HEK293 (cell line): Measurements from ENCODE around the gene EIF4E2.

ENCODE experiments used
- CTCF ChIA-PET: fragments of 350-600 bp; formaldehyde crosslinking; extraction: SDS; loops from one replicate; lab custom pipeline; 2021; ENCODE audit warnings: antibody characterized with exemption; lab: Yijun Ruan, JAX
- POLR2A ChIA-PET: fragments of 300-600 bp; formaldehyde crosslinking; extraction: SDS; loops from one replicate; lab custom pipeline; 2020; ENCODE audit warnings: antibody characterized with exemption, inconsistent platforms; lab: Yijun Ruan, JAX
- H3K27ac ChIP-seq: fragments of 200-500 bp; sonication (Bioruptor generic); 2 replicates; pipeline ENCODE4 v1.5.1; 2014; ENCODE audit warnings: low read depth, low read length, control low read depth, inconsistent platforms; ENCODE audit errors: extremely low read depth
- H3K36me3 ChIP-seq, 2 experiments: fragments of 200-500 bp in 1 of 2; sonication (Bioruptor generic) in 1 of 2; 1 replicate in 1 of 2; 2 replicates in 1 of 2; pipeline ENCODE4 v1.5.1; 2014 to 2017; ENCODE audit warnings: inconsistent platforms in 2 of 2, low read length in 2 of 2; ENCODE audit not compliant: control insufficient read depth in 2 of 2, insufficient read depth in 1 of 2
- H3K4me1 ChIP-seq: fragments of 200-500 bp; sonication (Bioruptor generic); 2 replicates; pipeline ENCODE4 v1.5.1; 2014; ENCODE audit warnings: mild to moderate bottlenecking, low read length, inconsistent platforms; ENCODE audit not compliant: control insufficient read depth, insufficient read depth
- H3K4me3 ChIP-seq: 2 replicates; pipeline ENCODE4 v1.5.1; 2011; ENCODE audit warnings: low read depth, mild to moderate bottlenecking, control low read depth, low read length, moderate library complexity
- H3K9me3 ChIP-seq: fragments of 200-500 bp; sonication (Bioruptor generic); 2 replicates; pipeline ENCODE4 v1.5.1; 2014; ENCODE audit warnings: low read depth, low read length, inconsistent platforms; ENCODE audit not compliant: control insufficient read depth, insufficient read depth
- HOXC10 ChIP-seq: sonication (generic); formaldehyde crosslinking; IDR thresholded peaks from 2 replicates; pipeline ENCODE4 v1.8.1; 2023; ENCODE audit warnings: mild to moderate bottlenecking, missing genetic modification reagents
- TSHZ1 ChIP-seq: fragments of 450-650 bp; formaldehyde crosslinking; IDR thresholded peaks from 2 replicates; pipeline ENCODE4 v1.5.1; 2016; ENCODE audit warnings: missing biosample characterization, missing genetic modification characterization, borderline replicate concordance
- ZNF140 ChIP-seq: fragments of 450-650 bp; formaldehyde crosslinking; IDR thresholded peaks from 2 replicates; pipeline ENCODE4 v1.5.1; 2016; ENCODE audit warnings: missing biosample characterization, missing genetic modification characterization
- ZNF157 ChIP-seq: fragments of 450-650 bp; formaldehyde crosslinking; IDR thresholded peaks from 2 replicates; pipeline ENCODE4 v1.5.1; 2016; ENCODE audit warnings: missing biosample characterization, missing genetic modification characterization
- ZNF16 ChIP-seq: fragments of 450-650 bp; formaldehyde crosslinking; IDR thresholded peaks from 2 replicates; pipeline ENCODE4 v1.5.1; 2016; ENCODE audit warnings: low read depth, missing biosample characterization, missing genetic modification characterization
- ZNF26 ChIP-seq: fragments of 450-650 bp; formaldehyde crosslinking; IDR thresholded peaks from 2 replicates; pipeline ENCODE4 v1.5.1; 2016; ENCODE audit warnings: missing biosample characterization, missing genetic modification characterization
- ZNF302 ChIP-seq: fragments of 450-650 bp; formaldehyde crosslinking; IDR thresholded peaks from 2 replicates; pipeline ENCODE4 v1.5.1; 2016; ENCODE audit warnings: missing biosample characterization, missing genetic modification characterization, low read depth
- ZNF350 ChIP-seq: fragments of 450-650 bp; formaldehyde crosslinking; IDR thresholded peaks from 2 replicates; pipeline ENCODE4 v1.5.0; 2017; ENCODE audit warnings: missing biosample characterization, mild to moderate bottlenecking, missing genetic modification characterization
- ZNF426 ChIP-seq: fragments of 450-650 bp; formaldehyde crosslinking; IDR thresholded peaks from 2 replicates; pipeline ENCODE4 v1.5.1; 2017; ENCODE audit warnings: missing biosample characterization, missing genetic modification characterization, mild to moderate bottlenecking, inconsistent platforms, moderate library complexity
- ZNF513 ChIP-seq: fragments of 450-650 bp; IDR thresholded peaks from 2 replicates; pipeline ENCODE4 v1.5.1; 2018; ENCODE audit warnings: missing biosample characterization, missing genetic modification characterization
- ZNF585B ChIP-seq: fragments of 450-650 bp; formaldehyde crosslinking; IDR thresholded peaks from 2 replicates; pipeline ENCODE4 v1.5.1; 2016; ENCODE audit warnings: missing biosample characterization, missing genetic modification characterization
- ZNF639 ChIP-seq: fragments of 450-650 bp; formaldehyde crosslinking; IDR thresholded peaks from 2 replicates; pipeline ENCODE4 v1.5.1; 2016; ENCODE audit warnings: missing biosample characterization, missing genetic modification characterization
- ZNF645 ChIP-seq: fragments of 450-650 bp; formaldehyde crosslinking; IDR thresholded peaks from 2 replicates; pipeline ENCODE4; 2016; ENCODE audit warnings: missing biosample characterization, missing genetic modification characterization
- ZNF704 ChIP-seq: fragments of 450-650 bp; formaldehyde crosslinking; IDR thresholded peaks from 2 replicates; pipeline ENCODE4 v1.5.1; 2016; ENCODE audit warnings: missing biosample characterization, missing genetic modification characterization
- ZNF768 ChIP-seq: fragments of 450-650 bp; formaldehyde crosslinking; IDR thresholded peaks from 2 replicates; pipeline ENCODE4 v1.5.1; 2018; ENCODE audit warnings: missing biosample characterization, mild to moderate bottlenecking, missing genetic modification characterization
- ZNF791 ChIP-seq: fragments of 450-650 bp; formaldehyde crosslinking; IDR thresholded peaks from 2 replicates; pipeline ENCODE4 v1.5.1; 2016; ENCODE audit warnings: missing biosample characterization, missing genetic modification characterization
- ZXDB ChIP-seq: fragments of 450-650 bp; formaldehyde crosslinking; IDR thresholded peaks from 2 replicates; pipeline ENCODE4 v1.5.1; 2016; ENCODE audit warnings: missing biosample characterization, missing genetic modification characterization

Gene EIF4E2

GRCh38 chr2:232588680-232589585 is 38.4 kb downstream of the EIF4E2 start:
- no peaks in the 10 kb centered on the region for H3K9me3 ChIP-seq
- peaks cover 0 to 4% of the 10 kb centered on the region in 2 experiments; a peak in 1 of 3 replicates for H3K36me3 ChIP-seq
- no peak overlapping the region for H3K27ac ChIP-seq
- H3K4me3 ChIP-seq: no peak overlapping the region
- H3K4me1 ChIP-seq: no peaks in the 10 kb centered on the region
- TF ChIP-seq ZNF302 (no peak), ZNF350 (tag by site-specific recombination) (no peak), HOXC10 (no peak), ZNF426 (no peak), ZNF645 (tag by site-specific recombination) (no peak)
- ChIA-PET POLR2A (no interaction called here), CTCF (no interaction called here)

- no peak overlapping the region for H3K27ac ChIP-seq
- ChIA-PET POLR2A (interaction anchor here (0.8 kb wide), 1 partner anchor 40 kb away, joined by 3 read pairs; the partner anchor contains the start of gene EFHD1), CTCF (interaction anchor here (0.6 to 1.2 kb wide), 4 partner anchors 8 to 585 kb away, joined by 3 read pairs; no protein-coding TSS in a partner anchor)
- TF ChIP-seq ZNF16 (tag by site-specific recombination) (no peak), ZNF157 (tag by site-specific recombination) (no peak), ZNF791 (no peak), TSHZ1 (no peak), ZNF26 (tag by site-specific recombination) (no peak), ZNF140 (no peak), ZNF585B (tag by site-specific recombination) (no peak), ZNF639 (tag by site-specific recombination) (no peak), ZNF768 (tag by site-specific recombination) (no peak), ZXDB (no peak), ZNF704 (tag by site-specific recombination) (no peak), ZNF513 (tag by site-specific recombination) (no peak)
- H3K4me1 ChIP-seq: no peaks in the 10 kb centered on the region
- no peak overlapping the region for H3K4me3 ChIP-seq
- H3K36me3 ChIP-seq: no peaks in the 10 kb centered on the region
- no peaks in the 10 kb centered on the region for H3K9me3 ChIP-seq
Measured at GRCh38 chr2:232592772-232593395, 42.4 kb downstream of the EIF4E2 start.
